ENCODE measurements around the gene TTC12.

The TTC12 gene

DNA sequence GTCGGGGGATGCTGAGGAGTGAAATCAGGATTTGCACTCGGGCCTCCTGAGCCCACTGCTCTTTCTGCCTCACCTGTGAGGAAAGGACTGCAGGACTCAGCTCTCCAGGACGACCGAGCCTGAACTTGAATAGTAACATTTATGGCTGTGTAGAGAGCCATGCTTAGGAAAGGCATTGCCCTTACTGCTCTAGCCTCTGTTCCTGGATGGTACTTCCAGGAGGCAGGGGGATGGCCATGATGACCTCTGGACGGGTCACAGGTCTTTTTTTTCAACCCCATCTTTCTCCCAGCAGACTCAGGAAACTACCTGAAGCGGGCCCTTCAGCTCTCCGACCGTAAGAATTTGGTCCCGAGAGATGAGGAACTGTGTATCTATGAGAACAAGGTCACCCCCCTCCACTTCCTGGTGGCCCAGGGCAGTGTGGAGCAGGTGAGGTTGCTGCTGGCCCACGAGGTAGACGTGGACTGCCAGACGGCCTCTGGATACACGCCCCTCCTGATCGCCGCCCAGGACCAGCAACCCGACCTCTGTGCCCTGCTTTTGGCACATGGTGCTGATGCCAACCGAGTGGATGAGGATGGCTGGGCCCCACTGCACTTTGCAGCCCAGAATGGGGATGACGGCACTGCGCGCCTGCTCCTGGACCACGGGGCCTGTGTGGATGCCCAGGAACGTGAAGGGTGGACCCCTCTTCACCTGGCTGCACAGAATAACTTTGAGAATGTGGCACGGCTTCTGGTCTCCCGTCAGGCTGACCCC is 84.5 kb downstream of the TTC12 start:
- Histone ChIP-seq H3K9me3 (ENCODE audit: low read depth, low read length) (no peaks in the 10 kb centered on the region), H3K9ac (ENCODE audit: insufficient read length) (no peak overlapping the region), H3K4me3 (no peak overlapping the region), H3K36me3 (ENCODE audit: insufficient read depth, low read length) (no peaks in the 10 kb centered on the region), H3K27ac (no peak overlapping the region)
- no peak for DNase-seq (ENCODE audit: low read depth, low spot score)
- TF ChIP-seq EZH2 (IDR thresholded peaks at IDR 0.05) (no peak), POLR2AphosphoS5 (IDR thresholded peaks at IDR 0.05; ENCODE audit: borderline replicate concordance, low read depth, low read length) (no peak), FOXP2 (optimal IDR thresholded peaks at IDR 0.05; ENCODE audit: control extremely low read depth, extremely low read length, insufficient read depth) (no peak)

DNA sequence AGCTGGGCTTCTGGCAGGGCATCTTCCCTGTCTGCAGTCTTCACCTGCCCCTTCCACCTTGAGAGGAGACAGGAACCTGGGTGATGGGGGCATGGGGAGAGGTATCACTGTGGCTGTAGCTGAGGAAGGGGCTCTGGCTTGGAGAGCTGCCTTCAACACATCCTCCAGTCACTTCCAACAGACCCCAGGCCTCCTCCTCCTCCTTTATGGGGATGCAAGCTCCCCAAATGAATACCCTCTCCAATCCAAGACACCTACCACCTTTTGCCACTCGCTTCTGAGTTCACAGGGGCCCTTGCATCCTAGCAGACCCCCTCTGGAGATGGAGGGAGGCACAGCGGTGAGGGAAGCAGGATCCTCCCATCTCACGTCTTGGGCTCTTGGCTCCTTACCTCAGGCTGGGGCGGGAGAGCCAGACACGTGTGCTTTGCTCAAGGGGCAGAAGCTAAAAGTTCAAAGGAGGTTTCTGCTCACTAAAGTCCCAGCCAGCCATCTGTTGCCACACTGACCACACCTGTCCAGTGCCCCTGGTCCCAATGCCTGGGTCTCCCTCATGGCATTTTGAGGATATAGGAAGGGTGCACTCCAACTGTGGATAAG is 86.3 kb downstream of the TTC12 start:
- DNase-seq (ENCODE audit: low read depth, low spot score), result no peak
- H3K9ac ChIP-seq (ENCODE audit: insufficient read length), result no peak overlapping the region
- no peak overlapping the region for H3K4me3 ChIP-seq
- H3K36me3 ChIP-seq (ENCODE audit: insufficient read depth, low read length), result no peaks in the 10 kb centered on the region
- no peak overlapping the region for H3K27ac ChIP-seq
- no peak for TF ChIP-seq EZH2 (IDR thresholded peaks at IDR 0.05)
- H3K9me3 ChIP-seq (ENCODE audit: low read depth, low read length), result no peaks in the 10 kb centered on the region

DNA sequence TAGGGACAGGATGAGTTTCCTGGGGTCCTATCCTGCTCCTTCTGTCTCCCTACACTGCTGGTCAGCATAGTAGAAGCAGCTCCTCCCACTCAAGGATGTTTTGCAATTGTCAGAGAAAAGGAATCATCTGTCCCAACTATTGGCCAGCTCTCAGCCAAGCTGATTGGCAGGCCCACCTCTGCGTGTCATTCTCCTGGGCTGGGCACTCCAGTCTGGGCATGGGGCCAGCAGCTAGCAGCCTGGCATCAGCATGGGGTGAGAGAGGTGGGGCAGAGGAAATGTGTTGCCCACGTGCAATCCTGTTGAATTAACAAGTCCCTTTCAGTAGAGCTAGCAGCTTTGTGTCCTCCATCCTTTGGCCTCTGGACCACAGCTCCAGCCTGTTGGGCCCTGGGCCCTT is 87.3 kb downstream of the TTC12 start:
- no peak overlapping the region for H3K4me3 ChIP-seq
- no peak overlapping the region for H3K27ac ChIP-seq
- DNase-seq (ENCODE audit: low read depth, low spot score), result no peak
- no peak overlapping the region for H3K9ac ChIP-seq (ENCODE audit: insufficient read length)
- no peaks in the 10 kb centered on the region for H3K36me3 ChIP-seq (ENCODE audit: insufficient read depth, low read length)
- TF ChIP-seq POLR2AphosphoS5 (IDR thresholded peaks at IDR 0.05; ENCODE audit: borderline replicate concordance, low read depth, low read length) (no peak), EZH2 (IDR thresholded peaks at IDR 0.05) (no peak), FOXP2 (optimal IDR thresholded peaks at IDR 0.05; ENCODE audit: control extremely low read depth, extremely low read length, insufficient read depth) (no peak)
- no peaks in the 10 kb centered on the region for H3K9me3 ChIP-seq (ENCODE audit: low read depth, low read length)

DNA sequence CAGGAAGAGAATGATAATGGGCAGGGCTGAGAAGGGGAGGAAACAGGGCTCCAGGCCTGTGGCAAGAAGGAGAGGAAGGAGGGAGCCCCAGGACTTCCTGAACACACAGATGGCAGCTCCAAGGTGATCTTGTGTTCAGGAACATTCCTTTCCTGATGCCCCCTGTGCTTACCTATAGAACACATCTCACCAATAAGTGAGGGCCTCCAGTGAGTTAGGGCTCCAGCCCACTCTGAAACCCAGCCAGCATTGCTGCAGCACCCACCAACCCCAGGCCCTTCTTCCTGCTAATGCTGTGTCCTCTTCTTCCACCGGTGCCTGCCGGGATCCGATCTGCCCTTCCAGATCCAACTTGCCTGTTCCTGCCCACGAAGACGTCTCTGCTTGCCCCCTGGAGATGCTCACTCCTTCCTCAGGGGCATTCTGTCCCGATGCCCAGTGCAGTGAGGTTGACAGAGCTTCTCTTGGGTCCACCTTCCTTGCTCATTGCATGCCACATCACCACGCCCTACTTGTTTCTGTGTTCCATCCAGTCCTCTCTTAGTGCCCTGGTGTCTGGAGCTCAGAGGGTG is 90.6 kb downstream of the TTC12 start:
- Histone ChIP-seq H3K9me3 (ENCODE audit: low read depth, low read length) (no peaks in the 10 kb centered on the region), H3K36me3 (ENCODE audit: insufficient read depth, low read length) (no peaks in the 10 kb centered on the region), H3K4me3 (no peak overlapping the region), H3K9ac (ENCODE audit: insufficient read length) (no peak overlapping the region), H3K27ac (no peak overlapping the region)
- TF ChIP-seq POLR2AphosphoS5 (IDR thresholded peaks at IDR 0.05; ENCODE audit: borderline replicate concordance, low read depth, low read length) (no peak), EZH2 (IDR thresholded peaks at IDR 0.05) (no peak), FOXP2 (optimal IDR thresholded peaks at IDR 0.05; ENCODE audit: control extremely low read depth, extremely low read length, insufficient read depth) (no peak)
- no peak for DNase-seq (ENCODE audit: low read depth, low spot score)

DNA sequence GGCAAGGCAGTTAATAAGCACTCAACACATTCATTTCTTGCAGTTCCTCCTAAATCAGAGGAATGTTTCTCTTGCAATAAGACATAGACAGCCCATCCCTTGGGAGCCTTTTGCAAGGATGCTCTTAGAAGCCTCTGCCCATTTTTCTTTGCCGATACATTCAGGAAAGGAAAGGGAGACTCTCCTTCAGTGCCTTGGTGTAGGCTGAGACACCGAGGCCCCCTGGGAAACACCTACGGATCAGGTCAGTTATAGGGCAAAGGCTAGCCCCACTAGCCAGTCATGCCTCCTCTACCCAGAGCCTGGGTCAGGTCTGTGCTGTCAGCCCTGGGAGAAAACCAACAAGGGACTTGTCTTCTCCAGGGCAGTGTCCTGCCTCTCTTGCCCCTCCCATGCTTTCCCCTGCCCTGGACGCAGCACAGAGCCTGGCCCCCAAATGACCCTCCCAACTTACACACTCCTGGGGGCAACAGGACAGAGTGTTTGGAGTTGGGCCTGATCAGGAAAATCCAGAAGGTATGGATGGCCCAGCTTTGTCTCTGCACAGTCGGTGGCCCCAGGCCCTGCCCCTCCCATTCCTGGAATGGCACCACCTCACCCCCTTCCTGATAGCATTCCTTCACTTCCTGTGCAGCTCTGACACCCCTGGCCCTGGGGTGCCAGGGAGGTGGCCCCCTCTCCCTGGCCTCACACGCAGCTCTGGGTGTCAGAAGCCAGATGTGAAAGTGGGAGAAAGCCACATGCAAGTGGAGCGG is 91.5 kb downstream of the TTC12 start:
- Histone ChIP-seq H3K9me3 (ENCODE audit: low read depth, low read length) (no peaks in the 10 kb centered on the region), H3K4me3 (no peak overlapping the region), H3K36me3 (ENCODE audit: insufficient read depth, low read length) (no peaks in the 10 kb centered on the region), H3K9ac (ENCODE audit: insufficient read length) (no peak overlapping the region), H3K27ac (no peak overlapping the region)
- TF ChIP-seq FOXP2 (optimal IDR thresholded peaks at IDR 0.05; ENCODE audit: control extremely low read depth, extremely low read length, insufficient read depth), result no peak
- no peak for DNase-seq (ENCODE audit: low read depth, low spot score)

DNA sequence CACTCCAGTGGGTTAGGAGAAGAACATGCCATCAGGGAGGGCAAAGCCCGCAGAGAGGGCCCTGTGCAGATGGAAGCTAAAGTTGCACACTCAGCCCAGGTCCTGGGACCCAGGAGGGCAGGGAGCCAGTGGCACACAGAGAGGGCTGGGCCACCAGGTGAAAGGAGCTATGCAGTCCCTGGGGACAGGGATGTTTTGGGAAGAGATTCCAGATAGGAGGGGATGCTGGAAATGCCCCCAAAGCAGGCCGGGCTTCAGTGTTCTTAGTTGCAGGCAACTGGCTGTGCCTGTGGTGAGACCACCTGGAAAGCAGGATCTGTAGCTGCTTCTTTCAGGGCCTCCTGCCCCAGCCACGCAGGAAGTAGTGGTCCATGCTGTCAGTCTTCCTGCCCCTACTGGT is 92.8 kb downstream of the TTC12 start:
- Histone ChIP-seq H3K9me3 (ENCODE audit: low read depth, low read length) (no peaks in the 10 kb centered on the region), H3K4me3 (no peak overlapping the region), H3K9ac (ENCODE audit: insufficient read length) (no peak overlapping the region), H3K27ac (no peak overlapping the region), H3K36me3 (ENCODE audit: insufficient read depth, low read length) (no peaks in the 10 kb centered on the region)
- no peak for TF ChIP-seq FOXP2 (optimal IDR thresholded peaks at IDR 0.05; ENCODE audit: control extremely low read depth, extremely low read length, insufficient read depth)
- TF ChIP-seq EZH2 (IDR thresholded peaks at IDR 0.05), result no peak
- TF ChIP-seq POLR2AphosphoS5 (IDR thresholded peaks at IDR 0.05; ENCODE audit: borderline replicate concordance, low read depth, low read length), result no peak
- no peak for DNase-seq (ENCODE audit: low read depth, low spot score)

DNA sequence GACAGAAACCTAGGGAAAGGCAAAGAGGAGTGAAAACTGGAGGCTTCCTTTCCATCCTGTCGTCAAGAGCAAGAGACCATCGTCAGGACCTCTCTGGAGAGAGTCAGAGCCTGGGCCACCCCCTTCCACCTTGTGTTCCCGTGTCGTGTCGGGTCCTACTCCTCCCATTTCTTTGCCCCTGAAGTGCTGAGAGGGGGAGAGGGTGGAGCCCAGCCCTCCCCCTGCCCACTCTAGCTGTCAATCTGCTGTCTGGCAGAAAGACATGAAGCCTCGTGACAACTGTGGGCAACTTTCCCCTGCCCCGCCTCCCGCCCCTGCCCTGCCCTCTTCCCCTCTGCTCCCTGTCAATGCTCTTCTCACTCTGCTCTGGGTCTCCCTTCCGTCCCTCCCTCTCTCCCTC is 93.8 kb downstream of the TTC12 start:
- H3K36me3 ChIP-seq (ENCODE audit: insufficient read depth, low read length), result no peaks in the 10 kb centered on the region
- H3K9me3 ChIP-seq (ENCODE audit: low read depth, low read length), result no peaks in the 10 kb centered on the region
- H3K9ac ChIP-seq (ENCODE audit: insufficient read length), result no peak overlapping the region
- no peak overlapping the region for H3K27ac ChIP-seq
- DNase-seq (ENCODE audit: low read depth, low spot score), result no peak
- no peak for TF ChIP-seq POLR2AphosphoS5 (IDR thresholded peaks at IDR 0.05; ENCODE audit: borderline replicate concordance, low read depth, low read length)
- H3K4me3 ChIP-seq, result no peak overlapping the region

DNA sequence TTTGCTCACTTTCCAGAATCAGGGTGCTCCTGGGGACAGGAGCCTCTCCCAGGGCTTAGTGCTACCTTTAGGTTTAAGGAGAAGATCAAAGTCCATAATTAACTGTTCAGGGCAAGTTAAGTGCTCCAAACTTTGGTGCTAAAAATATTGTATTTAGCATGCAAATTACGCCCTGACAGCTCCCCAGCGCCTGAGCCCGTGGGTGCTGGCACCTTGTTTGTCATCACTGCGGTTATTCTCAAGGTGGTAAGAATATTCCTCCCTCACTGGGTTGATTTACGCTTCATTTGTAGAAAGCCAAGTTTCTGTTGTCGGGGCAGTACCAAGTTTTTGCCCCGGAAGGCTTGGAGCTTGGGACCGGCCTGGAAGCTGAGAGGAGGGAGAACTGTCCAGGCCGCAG is 94.5 kb downstream of the TTC12 start:
- no peaks in the 10 kb centered on the region for H3K9me3 ChIP-seq (ENCODE audit: low read depth, low read length)
- TF ChIP-seq FOXP2 (optimal IDR thresholded peaks at IDR 0.05; ENCODE audit: control extremely low read depth, extremely low read length, insufficient read depth) (no peak), POLR2AphosphoS5 (IDR thresholded peaks at IDR 0.05; ENCODE audit: borderline replicate concordance, low read depth, low read length) (no peak), EZH2 (IDR thresholded peaks at IDR 0.05) (no peak)
- DNase-seq (ENCODE audit: low read depth, low spot score), result no peak
- no peaks in the 10 kb centered on the region for H3K36me3 ChIP-seq (ENCODE audit: insufficient read depth, low read length)
- H3K4me3 ChIP-seq, result no peak overlapping the region
- H3K27ac ChIP-seq, result no peak overlapping the region
- no peak overlapping the region for H3K9ac ChIP-seq (ENCODE audit: insufficient read length)
